Adrenal gland (tissue), 12 donors: Measurements from ENCODE around the gene GNB1L. TPM values are rescaled to one million over a fixed set of nuclear protein-coding genes. Genes with fewer than 3 reads are reported as not detected.

ENCODE experiments used
- DNase-seq, 7 donors: peaks; one replicate each; pipeline ENCODE4 v3.0.0-alpha.2; 2019 to 2020
- H3K27ac ChIP-seq, 5 donors: fragments of 200-600 bp; sonication (generic) in 4 of 5; 1 replicate in 3 of 5; 2 replicates in 2 of 5; pipeline versions ENCODE4 v1.5.1 to v1.8.0; 2016 to 2020; ENCODE audit warnings: mild to moderate bottlenecking in 1 of 5
- H3K27me3 ChIP-seq: fragments of 200-600 bp; 2 replicates; pipeline ENCODE4 v1.8.0; 2021
- H3K36me3 ChIP-seq, 2 donors: fragments of 200-600 bp; replicated peaks in 1 of 2; 1 replicate in 1 of 2; 2 replicates in 1 of 2; pipeline versions ENCODE4 v1.5.1 to v1.8.0; 2018 to 2022
- H3K4me1 ChIP-seq, 2 donors: fragments of 200-600 bp; replicated peaks in 1 of 2; 1 replicate in 1 of 2; 2 replicates in 1 of 2; pipeline versions ENCODE4 v1.5.1 to v1.8.0; 2018 to 2021
- H3K4me3 ChIP-seq, 4 donors: fragments of 200-600 bp; sonication (generic) in 3 of 4; one replicate each; pipeline ENCODE4 v1.5.1; 2016 to 2018
- H3K9me3 ChIP-seq, 3 donors: fragments of 200-600 bp; sonication (generic) in 1 of 3; replicated peaks in 1 of 3; 1 replicate in 2 of 3; 2 replicates in 1 of 3; pipeline versions ENCODE4 v1.5.1 to v1.8.0; 2016 to 2021
- CTCF ChIP-seq, 6 experiments: fragments of 450-650 bp in 4 of 6; fragments of 200-600 bp in 2 of 6; sonication (generic) in 1 of 6; IDR thresholded peaks; 1 replicate in 5 of 6; 2 replicates in 1 of 6; pipeline versions ENCODE4 v1.5.1 to v1.8.0; 2016 to 2021; ENCODE audit warnings: antibody characterized with exemption in 6 of 6, mild to moderate bottlenecking in 2 of 6, moderate library complexity in 1 of 6
- POLR2A ChIP-seq, 2 donors: fragments of 450-650 bp; IDR thresholded peaks; one replicate each; pipeline ENCODE4 v1.6.1; 2017; ENCODE audit warnings: antibody characterized with exemption in 2 of 2, mild to moderate bottlenecking in 2 of 2, moderate library complexity in 1 of 2
- WGBS, 4 donors: extraction: QIAGEN DNeasy Blood & Tissue Kit in 2 of 4; methylation state at CpG; one replicate each; pipeline versions ENCODE4 v1.1.5 to v1.1.7; 2013 to 2017; 5-methylcytosine and 5-hydroxymethylcytosine counted together
- intact Hi-C, 2 donors: fragments of 100-400 bp; cut with DNase I; formaldehyde crosslinking; loops; one replicate each; pipeline versions ENCODE4 v1.14.1 to v1.15.0; 2022 to 2023
- polyA plus RNA-seq, 3 donors: library from polyadenylated mRNA; stranded (reverse); fragments of 200-250 nt in 2 of 3; fragments of 350-450 nt in 1 of 3; fragmentation: Illumina TruSeq in 1 of 3; extraction: RNeasy Lipid Tissue Mini Kit (QIAGEN cat#74804) in 1 of 3; gene quantifications; one replicate each; pipeline ENCODE4 v1.2.3, GENCODE V29; 2013 to 2014
- total RNA-seq, 9 donors: library from RNA; depleted of rRNA in 4 of 9; stranded (reverse); fragments of >200 nt in 4 of 9; fragments of 120-200 nt in 1 of 9; fragmentation: NEBNext Ultra II Directional in 1 of 9; extraction: Animal tissue kit (Norgen Biotek cat#: 25700) in 1 of 9; gene quantifications; one replicate each; pipeline versions ENCODE4 v1.1.0 to v1.2.4, GENCODE V29; 2013 to 2023
- donor health status: healthy with polysubstance abuse.
- donor health status: Bipolar disorder and iron deficiency.
- donor health status: DM: yes; HTN: yes; CAD: no.
- donor health status: DM: no; HTN: no; CAD: no.
- donor health status: DM: no; HTN: no; CAD: no.
- donor health status: DM: yes; HTN: yes; CAD: no.

Gene GNB1L
- total and polyA plus RNA-seq, 12 donors: 0.26 to 6.6 (median 4.2) TPM; not detected in 1

GRCh38 chr22:19868773-19869471 lies 14.2 kb upstream of the GNB1L start:
- H3K9me3 ChIP-seq: no peaks in the 10 kb centered on the region
- H3K27ac ChIP-seq: no peak overlapping the region
- no peak overlapping the region for H3K4me3 ChIP-seq
- no peak for TF ChIP-seq POLR2A (IDR thresholded peaks at IDR 0.05)
- TF ChIP-seq CTCF (IDR thresholded peaks at IDR 0.05): no peak
- no peaks in the 10 kb centered on the region for H3K4me1 ChIP-seq
- no peaks in the 10 kb centered on the region for H3K36me3 ChIP-seq
- no peaks in the 10 kb centered on the region for H3K27me3 ChIP-seq
- 81 to 90% (median 88%) methylated on average over 13 to 23 of the region's 23 CpGs for WGBS, 4 donors
- peak in 6 of 7 donors; percentile 2 to 44 (median 12) for DNase-seq
- intact Hi-C loops: no loop called here

GRCh38 chr22:19868333-19868732 lies 13.7 kb upstream of the GNB1L start:
- peak in 2 of 7 donors; percentile 6 to 7 for DNase-seq
- Histone ChIP-seq H3K27ac (no peak overlapping the region), H3K9me3 (no peaks in the 10 kb centered on the region), H3K4me3 (no peak overlapping the region), H3K27me3 (no peaks in the 10 kb centered on the region), H3K36me3 (no peaks in the 10 kb centered on the region), H3K4me1 (no peaks in the 10 kb centered on the region)
- TF ChIP-seq CTCF (IDR thresholded peaks at IDR 0.05) (no peak), POLR2A (IDR thresholded peaks at IDR 0.05) (no peak)
- intact Hi-C loops: no loop called here
- WGBS, 4 donors: 93 to 97% (median 95%) methylated on average over 3 of the region's 3 CpGs

- Histone ChIP-seq H3K36me3 (no peaks in the 10 kb centered on the region), H3K9me3 (no peaks in the 10 kb centered on the region), H3K4me3 (no peak overlapping the region), H3K4me1 (no peaks in the 10 kb centered on the region), H3K27me3 (no peaks in the 10 kb centered on the region), H3K27ac (no peak overlapping the region)
- intact Hi-C loops: no loop called here
- WGBS, 4 donors: 77 to 82% (median 79%) methylated on average over 7 of the region's 7 CpGs
- TF ChIP-seq POLR2A (IDR thresholded peaks at IDR 0.05): no peak
- DNase-seq: peak in 6 of 7 donors; percentile 5 to 30 (median 12)
Observed at GRCh38 chr22:19867617-19868016, 12.9 kb upstream of the GNB1L start.

- DNase-seq: no peak
- 92 to 97% (median 94%) methylated on average over 3 of the region's 3 CpGs for WGBS, 4 donors
- Histone ChIP-seq H3K9me3 (no peaks in the 10 kb centered on the region), H3K4me1 (no peaks in the 10 kb centered on the region), H3K27me3 (no peaks in the 10 kb centered on the region), H3K27ac (no peak overlapping the region), H3K4me3 (no peak overlapping the region), H3K36me3 (no peaks in the 10 kb centered on the region)
- TF ChIP-seq POLR2A (IDR thresholded peaks at IDR 0.05) (no peak), CTCF (IDR thresholded peaks at IDR 0.05) (no peak)
- intact Hi-C loops: no loop called here
Observed at GRCh38 chr22:19866665-19867009, 12.0 kb upstream of the GNB1L start.
